SK-N-SH (cell line): ENCODE measurements around the gene HSD17B12. TPM values are rescaled to one million over a fixed set of nuclear protein-coding genes. Genes with fewer than 3 reads are reported as not detected.

ENCODE experiments used
- CTCF ChIA-PET: fragments of 300-600, 350-600 bp; formaldehyde crosslinking; extraction: SDS; loops from one replicate; lab custom pipeline; 2021; lab: Yijun Ruan, JAX
- POLR2A ChIA-PET: fragments of 350-600 bp; sonication (Branson Sonifier 250); formaldehyde crosslinking; extraction: SDS; loops from one replicate; lab custom pipeline; 2020; ENCODE audit warnings: antibody characterized with exemption, inconsistent platforms; lab: Yijun Ruan, JAX
- DNase-seq: peaks from one replicate; pipeline ENCODE4 v3.0.0; 2012
- H2AFZ ChIP-seq: fragments of 200-600 bp; sonication (generic); 2 replicates; pipeline ENCODE4 v1.8.1; 2016; ENCODE audit warnings: antibody characterized with exemption, mild to moderate bottlenecking, low read depth
- H3F3A ChIP-seq: fragments of 200-600 bp; sonication (generic); replicated peaks from 2 replicates; pipeline ENCODE3; 2016; ENCODE audit warnings: antibody characterized with exemption, mild to moderate bottlenecking; ENCODE audit not compliant: insufficient read depth
- H3K27ac ChIP-seq, 2 experiments: fragments of 200-500 bp in 1 of 2; fragments of 200-600 bp in 1 of 2; sonication (Bioruptor generic) in 1 of 2; sonication (generic), shearing (Covaris generic) in 1 of 2; 2 replicates each; pipeline versions ENCODE4 v1.5.1 to v1.6.1; 2014 to 2016; ENCODE audit warnings: low read depth in 2 of 2, inconsistent platforms in 1 of 2, low read length in 1 of 2, mild to moderate bottlenecking in 1 of 2, mixed read lengths in 1 of 2
- H3K27me3 ChIP-seq: fragments of 200-600 bp; sonication (generic), shearing (Covaris generic); 2 replicates; pipeline ENCODE4 v1.6.1; 2016; ENCODE audit warnings: mixed run types; ENCODE audit not compliant: insufficient read depth
- H3K36me3 ChIP-seq, 2 experiments: fragments of 200-500 bp in 1 of 2; fragments of 200-600 bp in 1 of 2; sonication (Bioruptor generic) in 1 of 2; sonication (generic) in 1 of 2; replicated peaks in 1 of 2; 2 replicates each; pipeline versions ENCODE3 to v1.5.1; 2014 to 2016; ENCODE audit warnings: low read length in 1 of 2, mild to moderate bottlenecking in 1 of 2; ENCODE audit not compliant: insufficient read depth in 2 of 2, control insufficient read depth in 1 of 2
- H3K4me1 ChIP-seq, 2 experiments: fragments of 200-500 bp in 1 of 2; fragments of 200-600 bp in 1 of 2; sonication (Bioruptor generic) in 1 of 2; sonication (generic), shearing (Covaris generic) in 1 of 2; 2 replicates each; pipeline versions ENCODE4 v1.5.1 to v1.6.1; 2014 to 2016; ENCODE audit warnings: low read depth in 1 of 2, low read length in 1 of 2, mixed run types in 1 of 2; ENCODE audit not compliant: insufficient read depth in 2 of 2, control insufficient read depth in 1 of 2
- H3K4me2 ChIP-seq: fragments of 200-600 bp; sonication (generic), shearing (Covaris generic); 2 replicates; pipeline ENCODE4 v1.6.1; 2017; ENCODE audit warnings: mixed run types
- H3K4me3 ChIP-seq, 2 experiments: fragments of 200-500 bp in 1 of 2; fragments of 200-600 bp in 1 of 2; sonication (Bioruptor generic) in 1 of 2; sonication (generic), shearing (Covaris generic) in 1 of 2; 2 replicates each; pipeline versions ENCODE4 v1.5.1 to v1.8.1; 2014 to 2016; ENCODE audit warnings: low read depth in 2 of 2, inconsistent platforms in 1 of 2, low read length in 1 of 2, mild to moderate bottlenecking in 1 of 2, mixed read lengths in 1 of 2, moderate library complexity in 1 of 2
- H3K79me2 ChIP-seq: fragments of 200-600 bp; sonication (generic); 2 replicates; pipeline ENCODE4 v1.8.1; 2017; ENCODE audit warnings: mild to moderate bottlenecking; ENCODE audit not compliant: insufficient read depth
- H3K9ac ChIP-seq: fragments of 200-600 bp; sonication (generic); 2 replicates; pipeline ENCODE4 v1.6.1; 2017; ENCODE audit warnings: mixed run types
- H3K9me2 ChIP-seq: fragments of 200-600 bp; sonication (generic); 2 replicates; pipeline ENCODE4 v1.6.1; 2017; ENCODE audit warnings: mixed run types
- H3K9me3 ChIP-seq: fragments of 200-600 bp; sonication (generic); 2 replicates; pipeline ENCODE4 v1.6.1; 2017; ENCODE audit warnings: mixed run types, mild to moderate bottlenecking, moderate library complexity
- H4K20me1 ChIP-seq: fragments of 200-600 bp; sonication (generic); 2 replicates; pipeline ENCODE4 v1.6.1; 2017; ENCODE audit warnings: mild to moderate bottlenecking, mixed run types; ENCODE audit not compliant: insufficient read depth
- CHD2 ChIP-seq: fragments of 150-350 bp; IDR thresholded peaks from 2 replicates; pipeline ENCODE4 v1.6.1; 2018; ENCODE audit warnings: low read length; ENCODE audit not compliant: partially characterized antibody
- EZH2phosphoT487 ChIP-seq: fragments of 200-600 bp; sonication (generic); IDR thresholded peaks from 2 replicates; pipeline ENCODE4 v1.6.1; 2017; ENCODE audit warnings: low read depth, mixed run types, mild to moderate bottlenecking, antibody characterized with exemption, moderate library complexity, borderline replicate concordance
- FOSL2 ChIP-seq: IDR thresholded peaks from 2 replicates; pipeline ENCODE4 v1.4.0; 2012; ENCODE audit warnings: low read depth, mild to moderate bottlenecking, moderate library complexity, borderline replicate concordance
- FOXJ3 ChIP-seq: sonication (generic); formaldehyde crosslinking; IDR thresholded peaks from 2 replicates; pipeline ENCODE4 v1.5.1; 2020; ENCODE audit warnings: mild to moderate bottlenecking, missing genetic modification reagents
- JUND ChIP-seq: IDR thresholded peaks from 2 replicates; pipeline ENCODE4 v1.4.0; 2012
- MEF2A ChIP-seq: IDR thresholded peaks from 2 replicates; pipeline ENCODE4 v1.4.0; 2012; ENCODE audit warnings: low read depth, borderline replicate concordance
- MXI1 ChIP-seq: IDR thresholded peaks from 2 replicates; pipeline ENCODE4 v1.6.1; 2012; ENCODE audit warnings: mild to moderate bottlenecking, low read depth, low read length, improper control_type of control experiment
- NFIC ChIP-seq: IDR thresholded peaks from 2 replicates; pipeline ENCODE4 v1.4.0; 2012; ENCODE audit warnings: borderline replicate concordance
- RCOR1 ChIP-seq: fragments of 150-350 bp; IDR thresholded peaks from 2 replicates; pipeline ENCODE4 v1.6.1; 2017; ENCODE audit warnings: antibody characterized with exemption, low read length
- RFX5 ChIP-seq: IDR thresholded peaks from 2 replicates; pipeline ENCODE4 v1.6.1; 2012; ENCODE audit warnings: mild to moderate bottlenecking, improper control_type of control experiment, low read length
- RXRA ChIP-seq: IDR thresholded peaks from 2 replicates; pipeline ENCODE4 v1.4.0; 2012; ENCODE audit warnings: low read depth, mild to moderate bottlenecking, borderline replicate concordance
- SIN3A ChIP-seq: IDR thresholded peaks from 2 replicates; pipeline ENCODE4 v1.6.1; 2012; ENCODE audit warnings: low read depth, mild to moderate bottlenecking, low read length, moderate library complexity, borderline replicate concordance
- SMC3 ChIP-seq: IDR thresholded peaks from 2 replicates; pipeline ENCODE4 v1.6.1; 2012; ENCODE audit warnings: low read depth, low read length, improper control_type of control experiment
- TCF12 ChIP-seq: IDR thresholded peaks from 2 replicates; pipeline ENCODE4 v1.4.0; 2012
- TEAD4 ChIP-seq: IDR thresholded peaks from 2 replicates; pipeline ENCODE4 v1.4.0; 2012; ENCODE audit warnings: mild to moderate bottlenecking, borderline replicate concordance; ENCODE audit not compliant: insufficient read depth
- YY1 ChIP-seq: IDR thresholded peaks from 2 replicates; pipeline ENCODE4 v1.4.0; 2012; ENCODE audit warnings: low read depth, mild to moderate bottlenecking
- WGBS: methylation state at CpG from one replicate; pipeline ENCODE4 v1.1.6; 2017; ENCODE audit warnings: low lambda C conversion rate; 5-methylcytosine and 5-hydroxymethylcytosine counted together
- polyA plus RNA-seq, 3 experiments: library from polyadenylated mRNA; depleted of rRNA; stranded (reverse); fragments of >200 nt; gene quantifications; 2 replicates each; pipeline ENCODE4 v1.2.3, GENCODE V29; 2012
- TF ChIP-seq, protein P1 (sequence below): IDR thresholded peaks from 2 replicates; pipeline ENCODE4 v1.6.1; 2012; ENCODE audit warnings: mild to moderate bottlenecking, low read depth, low read length, moderate library complexity
- TF ChIP-seq, protein P2 (sequence below): fragments of 150-350 bp; IDR thresholded peaks from 2 replicates; pipeline ENCODE4 v1.6.1; 2017; ENCODE audit warnings: antibody characterized with exemption, low read length, low read depth, borderline replicate concordance
- TF ChIP-seq, protein P3 (sequence below): IDR thresholded peaks from 2 replicates; pipeline ENCODE4 v1.4.0; 2012; ENCODE audit warnings: low read depth, borderline replicate concordance
- TF ChIP-seq, protein P4 (sequence below): IDR thresholded peaks from 2 replicates; pipeline ENCODE4 v1.4.0; 2012; ENCODE audit warnings: low read depth

Gene HSD17B12
- polyA plus RNA-seq, 1 of the 3 experiments (the other 2 are of a cell fraction), result 19.7 TPM

DNA sequence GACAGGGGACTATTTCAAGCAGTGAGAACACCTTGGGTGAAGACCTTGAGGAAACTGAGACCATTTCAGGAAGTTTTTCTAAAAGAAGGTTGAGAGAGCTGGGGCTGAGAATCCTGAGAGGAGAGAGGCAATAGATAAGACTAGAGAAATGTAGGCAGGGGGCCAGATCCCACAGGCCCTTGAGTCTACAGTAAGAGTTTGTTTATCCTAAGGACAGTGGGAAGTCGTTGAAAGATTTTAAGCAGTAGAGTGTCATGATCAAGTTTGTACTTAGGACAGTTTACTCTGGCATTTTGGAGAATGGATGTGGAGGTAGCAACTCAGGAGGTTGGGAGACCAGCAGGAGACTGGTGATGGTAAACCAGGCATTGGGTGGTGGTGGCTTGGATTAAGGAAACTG, 17.1 kb downstream of the HSD17B12 start:
- H3K27ac ChIP-seq, result no peak overlapping the region
- peaks cover 19% of the 10 kb centered on the region; the same call in 1 of the 2 replicates for H3K79me2 ChIP-seq
- no peak overlapping the region for H3K4me2 ChIP-seq
- DNase-seq, result no peak
- no peaks in the 10 kb centered on the region for H3K9me3 ChIP-seq
- no peak overlapping the region for H3K9ac ChIP-seq
- H3K4me1 ChIP-seq, result peaks cover 0 to 9% of the 10 kb centered on the region in 2 experiments; a peak in 2 of 4 replicates
- no peaks in the 10 kb centered on the region for H4K20me1 ChIP-seq
- H3K4me3 ChIP-seq, result no peak overlapping the region
- H3K27me3 ChIP-seq, result no peaks in the 10 kb centered on the region
- H3K36me3 ChIP-seq, result no peaks in the 10 kb centered on the region
- no peak overlapping the region for H2AFZ ChIP-seq
- H3F3A ChIP-seq, result no peaks in the 10 kb centered on the region
- ChIA-PET CTCF (no interaction called here), POLR2A (no interaction called here)
- 43% methylated on average over 1 of the region's 1 CpG for WGBS
- no peak for TF ChIP-seq TCF12
- H3K9me2 ChIP-seq, result no peaks in the 10 kb centered on the region

DNA sequence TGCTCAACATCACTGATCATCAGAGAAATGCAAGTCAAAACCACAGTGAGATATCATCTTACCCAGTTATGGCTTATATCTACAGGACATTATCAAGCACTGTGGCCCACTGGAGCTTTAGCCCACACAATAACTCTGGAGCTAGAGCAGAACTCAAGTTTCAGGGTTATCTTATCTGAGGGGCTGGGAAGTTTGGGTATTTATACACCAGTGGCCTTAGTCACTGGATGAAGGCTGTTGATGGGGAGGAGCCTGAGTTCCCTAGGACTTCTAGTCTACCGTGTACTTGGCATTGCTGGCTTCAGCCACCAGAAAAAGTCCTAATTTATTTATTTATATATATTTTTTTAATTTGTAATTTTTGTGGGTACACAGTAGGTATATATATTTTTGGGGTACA, 19.3 kb downstream of the HSD17B12 start:
- 84% methylated on average over 1 of the region's 1 CpG for WGBS
- no peaks in the 10 kb centered on the region for H3K4me1 ChIP-seq
- no peaks in the 10 kb centered on the region for H3F3A ChIP-seq
- POLR2A ChIA-PET, result no interaction called here
- H3K27ac ChIP-seq, result no peak overlapping the region
- H4K20me1 ChIP-seq, result 0 out of 2 replicates have a peak, but pooled peaks cover 4% of the 10 kb centered on the region
- H3K4me3 ChIP-seq, result no peak overlapping the region
- CTCF ChIA-PET, result interaction anchor here (1.0 to 1.3 kb wide), 2 partner anchors 8 to 123 kb away, joined by 3 read pairs; no protein-coding TSS in a partner anchor
- no peaks in the 10 kb centered on the region for H3K9me2 ChIP-seq
- H3K4me2 ChIP-seq, result no peak overlapping the region
- no peaks in the 10 kb centered on the region for H3K27me3 ChIP-seq
- no peak overlapping the region for H3K9ac ChIP-seq
- H3K36me3 ChIP-seq, result no peaks in the 10 kb centered on the region
- TF ChIP-seq, protein P1, sequence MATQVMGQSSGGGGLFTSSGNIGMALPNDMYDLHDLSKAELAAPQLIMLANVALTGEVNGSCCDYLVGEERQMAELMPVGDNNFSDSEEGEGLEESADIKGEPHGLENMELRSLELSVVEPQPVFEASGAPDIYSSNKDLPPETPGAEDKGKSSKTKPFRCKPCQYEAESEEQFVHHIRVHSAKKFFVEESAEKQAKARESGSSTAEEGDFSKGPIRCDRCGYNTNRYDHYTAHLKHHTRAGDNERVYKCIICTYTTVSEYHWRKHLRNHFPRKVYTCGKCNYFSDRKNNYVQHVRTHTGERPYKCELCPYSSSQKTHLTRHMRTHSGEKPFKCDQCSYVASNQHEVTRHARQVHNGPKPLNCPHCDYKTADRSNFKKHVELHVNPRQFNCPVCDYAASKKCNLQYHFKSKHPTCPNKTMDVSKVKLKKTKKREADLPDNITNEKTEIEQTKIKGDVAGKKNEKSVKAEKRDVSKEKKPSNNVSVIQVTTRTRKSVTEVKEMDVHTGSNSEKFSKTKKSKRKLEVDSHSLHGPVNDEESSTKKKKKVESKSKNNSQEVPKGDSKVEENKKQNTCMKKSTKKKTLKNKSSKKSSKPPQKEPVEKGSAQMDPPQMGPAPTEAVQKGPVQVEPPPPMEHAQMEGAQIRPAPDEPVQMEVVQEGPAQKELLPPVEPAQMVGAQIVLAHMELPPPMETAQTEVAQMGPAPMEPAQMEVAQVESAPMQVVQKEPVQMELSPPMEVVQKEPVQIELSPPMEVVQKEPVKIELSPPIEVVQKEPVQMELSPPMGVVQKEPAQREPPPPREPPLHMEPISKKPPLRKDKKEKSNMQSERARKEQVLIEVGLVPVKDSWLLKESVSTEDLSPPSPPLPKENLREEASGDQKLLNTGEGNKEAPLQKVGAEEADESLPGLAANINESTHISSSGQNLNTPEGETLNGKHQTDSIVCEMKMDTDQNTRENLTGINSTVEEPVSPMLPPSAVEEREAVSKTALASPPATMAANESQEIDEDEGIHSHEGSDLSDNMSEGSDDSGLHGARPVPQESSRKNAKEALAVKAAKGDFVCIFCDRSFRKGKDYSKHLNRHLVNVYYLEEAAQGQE, result no peak
- TF ChIP-seq FOXJ3 (CRISPR knock-in tag), result no peak
- no peak for TF ChIP-seq JUND
- no peak for TF ChIP-seq CHD2
- no peak for TF ChIP-seq TCF12
- TF ChIP-seq FOSL2, result no peak
- no peak for TF ChIP-seq YY1
- TF ChIP-seq SMC3, result no peak
- TF ChIP-seq TEAD4, result no peak
- TF ChIP-seq EZH2phosphoT487, result no peak
- no peak for TF ChIP-seq RFX5
- TF ChIP-seq, protein P2, sequence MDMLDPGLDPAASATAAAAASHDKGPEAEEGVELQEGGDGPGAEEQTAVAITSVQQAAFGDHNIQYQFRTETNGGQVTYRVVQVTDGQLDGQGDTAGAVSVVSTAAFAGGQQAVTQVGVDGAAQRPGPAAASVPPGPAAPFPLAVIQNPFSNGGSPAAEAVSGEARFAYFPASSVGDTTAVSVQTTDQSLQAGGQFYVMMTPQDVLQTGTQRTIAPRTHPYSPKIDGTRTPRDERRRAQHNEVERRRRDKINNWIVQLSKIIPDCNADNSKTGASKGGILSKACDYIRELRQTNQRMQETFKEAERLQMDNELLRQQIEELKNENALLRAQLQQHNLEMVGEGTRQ, result no peak
- no peak for TF ChIP-seq NFIC
- TF ChIP-seq RCOR1, result no peak
- TF ChIP-seq MEF2A, result no peak
- no peak for TF ChIP-seq RXRA
- TF ChIP-seq, protein P3, sequence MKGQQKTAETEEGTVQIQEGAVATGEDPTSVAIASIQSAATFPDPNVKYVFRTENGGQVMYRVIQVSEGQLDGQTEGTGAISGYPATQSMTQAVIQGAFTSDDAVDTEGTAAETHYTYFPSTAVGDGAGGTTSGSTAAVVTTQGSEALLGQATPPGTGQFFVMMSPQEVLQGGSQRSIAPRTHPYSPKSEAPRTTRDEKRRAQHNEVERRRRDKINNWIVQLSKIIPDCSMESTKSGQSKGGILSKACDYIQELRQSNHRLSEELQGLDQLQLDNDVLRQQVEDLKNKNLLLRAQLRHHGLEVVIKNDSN, result no peak
- TF ChIP-seq, protein P4, sequence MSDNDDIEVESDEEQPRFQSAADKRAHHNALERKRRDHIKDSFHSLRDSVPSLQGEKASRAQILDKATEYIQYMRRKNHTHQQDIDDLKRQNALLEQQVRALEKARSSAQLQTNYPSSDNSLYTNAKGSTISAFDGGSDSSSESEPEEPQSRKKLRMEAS, result no peak
- TF ChIP-seq MXI1, result no peak
- TF ChIP-seq SIN3A, result no peak
- TF ChIP-seq, all 33 proteins: peak for 0
- no peak overlapping the region for H2AFZ ChIP-seq
- DNase-seq, result no peak
- peaks cover 13% of the 10 kb centered on the region; the same call in 1 of the 2 replicates for H3K79me2 ChIP-seq
- no peaks in the 10 kb centered on the region for H3K9me3 ChIP-seq
